Measurements from ENCODE around the gene SYNGR3.

Gene SYNGR3

GRCh38 chr16:1976951-1977874 lies 12.6 kb upstream of the SYNGR3 start:
- DNase-seq (ENCODE audit: low spot score) (no peak), FAIRE-seq (no peak)

- FAIRE-seq (no peak), DNase-seq (ENCODE audit: low spot score) (no peak)
These were observed 11.9 kb upstream of the SYNGR3 start for GRCh38 chr16:1977875-1978268.

GRCh38 chr16:1978476-1979120 lies 11.2 kb upstream of the SYNGR3 start:
- DNase-seq (ENCODE audit: low spot score) (no peak), FAIRE-seq (no peak)

- DNase-seq (ENCODE audit: low spot score) (no peak), FAIRE-seq (no peak)
These were observed 10.3 kb upstream of the SYNGR3 start for GRCh38 chr16:1979271-1980029.

- DNase-seq (ENCODE audit: low spot score): no peak
- no peak for FAIRE-seq
These were observed 9.6 kb upstream of the SYNGR3 start for GRCh38 chr16:1980030-1980769.

GRCh38 chr16:1980770-1981087 lies 9.0 kb upstream of the SYNGR3 start:
- no peak for FAIRE-seq

GRCh38 chr16:1981398-1981836 lies 8.4 kb upstream of the SYNGR3 start, which contains the start of gene NOXO1:
Gene NOXO1 (minus strand): TSS chr16:1981469. CDS start chr16:1981179, 290 bp downstream.
- FAIRE-seq (no peak), DNase-seq (ENCODE audit: low spot score) (no peak)

More at GRCh38 chr16:1980770-1981087, 9.0 kb upstream of the SYNGR3 start:
- DNase-seq (ENCODE audit: low spot score): no peak

GRCh38 chr16:1982013-1982433 lies 7.7 kb upstream of the SYNGR3 start:
- DNase-seq (ENCODE audit: low spot score): no peak
- FAIRE-seq: no peak

- FAIRE-seq (no peak), DNase-seq (ENCODE audit: low spot score) (no peak)
These were observed 6.7 kb upstream of the SYNGR3 start for GRCh38 chr16:1982991-1983543.

- DNase-seq (ENCODE audit: low spot score): peak; percentile 79
- no peak for FAIRE-seq
These were observed 6.0 kb upstream of the SYNGR3 start, which contains the start of gene GFER for GRCh38 chr16:1983544-1984346. Gene GFER (plus strand): TSS chr16:1984193. CDS start chr16:1984219, 26 bp downstream.

- DNase-seq (ENCODE audit: low spot score) (no peak), FAIRE-seq (no peak)
These were observed 5.2 kb upstream of the SYNGR3 start for GRCh38 chr16:1984347-1985225.

- FAIRE-seq: no peak
These were observed 4.2 kb upstream of the SYNGR3 start for GRCh38 chr16:1985466-1986150.

GRCh38 chr16:1987198-1987597 lies 2.6 kb upstream of the SYNGR3 start:
- DNase-seq (ENCODE audit: low spot score) (no peak), FAIRE-seq (no peak)

More at GRCh38 chr16:1985466-1986150, 4.2 kb upstream of the SYNGR3 start:
- DNase-seq (ENCODE audit: low spot score): no peak

GRCh38 chr16:1990101-1990350 lies 256 bp downstream of the SYNGR3 start:
- no peak for FAIRE-seq
- DNase-seq (ENCODE audit: low spot score): no peak

GRCh38 chr16:1990351-1991134 lies 773 bp downstream of the SYNGR3 start:
- FAIRE-seq (no peak), DNase-seq (ENCODE audit: low spot score) (no peak)

GRCh38 chr16:1991135-1991551 lies 1.4 kb downstream of the SYNGR3 start:
- DNase-seq (ENCODE audit: low spot score): no peak
- no peak for FAIRE-seq

- no peak for FAIRE-seq
- DNase-seq (ENCODE audit: low spot score): no peak
These were observed 1.8 kb downstream of the SYNGR3 start for GRCh38 chr16:1991588-1991947.

Measured in RCC 7860 (cell line).